ENCODE data around the gene PRSS21. TPM values are rescaled to one million over a fixed set of nuclear protein-coding genes. Genes with fewer than 3 reads are reported as not detected.

Gene PRSS21
- total RNA-seq, 1 donor from 2014 or later = not detected

DNA sequence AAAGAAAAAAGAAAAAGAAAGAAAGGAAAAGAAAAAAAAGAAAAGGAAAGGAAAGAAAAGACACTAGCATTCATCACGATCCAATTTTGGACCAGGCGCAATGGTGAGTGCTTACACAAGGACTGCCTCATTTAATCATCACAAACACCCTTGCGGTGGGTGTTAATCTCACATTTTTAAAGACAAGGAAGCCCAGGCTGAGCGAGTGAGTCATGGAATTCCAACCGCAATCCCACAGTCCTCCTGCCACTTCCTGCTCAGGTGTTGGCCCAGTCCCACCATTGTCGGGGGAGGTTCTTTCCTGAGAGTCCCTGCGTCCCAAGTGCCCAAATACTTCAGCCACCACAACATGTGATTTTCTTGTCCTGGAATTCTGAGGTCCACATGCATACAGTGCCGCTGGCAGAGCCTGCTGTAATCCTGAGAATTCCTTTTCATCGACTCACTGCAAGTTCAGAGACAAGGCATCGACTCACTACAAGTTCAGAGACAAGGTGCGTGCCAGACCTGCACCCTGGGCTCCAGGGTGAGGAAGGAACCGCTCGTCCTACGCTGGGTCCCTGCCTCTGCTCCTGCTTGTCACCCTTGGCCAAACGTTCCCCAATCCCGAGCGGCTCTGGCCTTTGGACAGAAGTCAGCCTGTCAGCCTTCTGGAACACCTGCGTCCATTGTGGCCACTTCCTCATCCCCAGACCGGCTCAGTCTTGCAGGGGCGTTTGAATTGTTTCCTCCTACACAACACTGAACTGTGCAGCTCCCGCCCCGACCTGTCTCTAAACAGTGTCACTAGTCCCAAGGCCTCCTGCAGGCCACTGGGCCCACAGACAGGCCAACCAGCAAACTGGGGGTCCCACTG, 18.8 kb downstream of the PRSS21 start:
- intact Hi-C loops (cut with DNase I) = no loop called here
- DNase-seq (ENCODE audit: low spot score) = no peak

DNA sequence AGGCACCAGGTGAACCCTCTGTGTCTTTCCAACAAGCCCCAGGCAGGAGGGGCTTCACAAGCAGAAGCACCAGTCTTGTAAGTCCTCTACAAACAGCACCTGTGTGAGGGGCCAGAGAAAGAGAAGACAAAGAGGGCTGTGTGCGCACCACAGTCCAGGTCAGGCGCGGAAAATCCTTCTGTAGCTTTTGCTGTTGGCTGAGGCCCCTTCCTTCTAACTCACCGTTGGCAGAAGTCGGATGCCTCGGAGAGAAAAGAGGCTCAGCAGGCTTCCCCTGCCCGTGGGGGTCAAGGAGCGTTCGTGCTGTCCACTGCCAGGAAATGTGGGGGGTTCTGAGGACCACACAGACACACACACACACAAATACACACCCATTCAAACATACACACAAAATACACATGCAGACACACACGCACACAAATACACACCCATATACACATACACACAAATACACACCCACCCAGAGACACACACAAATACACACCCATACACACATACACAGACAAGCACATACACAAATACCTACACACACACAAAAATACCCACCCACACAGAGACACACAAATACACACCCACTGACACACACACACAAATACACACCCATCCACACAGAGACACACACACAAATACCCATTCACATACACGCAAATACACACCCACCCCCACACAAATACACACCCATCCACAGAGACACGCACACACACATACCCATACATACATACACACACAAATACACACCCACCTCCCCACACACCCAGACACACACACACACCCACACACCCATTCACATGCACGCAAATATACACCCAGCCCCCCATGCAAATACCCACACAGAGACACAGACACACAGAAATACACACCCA, 19.8 kb downstream of the PRSS21 start:
- intact Hi-C loops (cut with DNase I) = no loop called here
- DNase-seq (ENCODE audit: low spot score) = no peak

DNA sequence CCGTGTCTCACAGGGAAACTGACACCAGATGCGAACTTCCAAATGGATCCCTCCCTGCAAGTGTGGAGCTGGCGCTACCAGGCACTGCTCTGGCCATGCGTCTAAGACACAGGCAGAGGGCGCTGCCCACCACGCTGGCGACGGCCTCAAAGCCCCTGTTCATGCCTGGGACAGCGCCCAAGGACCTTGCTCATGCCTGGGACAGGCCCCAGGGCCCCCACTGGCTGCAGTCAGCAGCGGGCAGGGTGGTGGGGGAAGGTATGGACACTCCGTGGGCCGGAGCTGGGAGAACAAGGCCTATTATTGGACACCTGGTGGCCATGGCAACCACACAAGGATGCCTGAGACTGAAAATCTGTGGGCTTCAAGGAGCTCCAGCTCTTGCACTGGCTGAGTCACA, 21.9 kb downstream of the PRSS21 start:
- intact Hi-C loops (cut with DNase I) = loop anchor here (1.0 kb wide), 1 partner anchor 29 kb away; no protein-coding TSS in a partner anchor
- no peak for DNase-seq (ENCODE audit: low spot score)

DNA sequence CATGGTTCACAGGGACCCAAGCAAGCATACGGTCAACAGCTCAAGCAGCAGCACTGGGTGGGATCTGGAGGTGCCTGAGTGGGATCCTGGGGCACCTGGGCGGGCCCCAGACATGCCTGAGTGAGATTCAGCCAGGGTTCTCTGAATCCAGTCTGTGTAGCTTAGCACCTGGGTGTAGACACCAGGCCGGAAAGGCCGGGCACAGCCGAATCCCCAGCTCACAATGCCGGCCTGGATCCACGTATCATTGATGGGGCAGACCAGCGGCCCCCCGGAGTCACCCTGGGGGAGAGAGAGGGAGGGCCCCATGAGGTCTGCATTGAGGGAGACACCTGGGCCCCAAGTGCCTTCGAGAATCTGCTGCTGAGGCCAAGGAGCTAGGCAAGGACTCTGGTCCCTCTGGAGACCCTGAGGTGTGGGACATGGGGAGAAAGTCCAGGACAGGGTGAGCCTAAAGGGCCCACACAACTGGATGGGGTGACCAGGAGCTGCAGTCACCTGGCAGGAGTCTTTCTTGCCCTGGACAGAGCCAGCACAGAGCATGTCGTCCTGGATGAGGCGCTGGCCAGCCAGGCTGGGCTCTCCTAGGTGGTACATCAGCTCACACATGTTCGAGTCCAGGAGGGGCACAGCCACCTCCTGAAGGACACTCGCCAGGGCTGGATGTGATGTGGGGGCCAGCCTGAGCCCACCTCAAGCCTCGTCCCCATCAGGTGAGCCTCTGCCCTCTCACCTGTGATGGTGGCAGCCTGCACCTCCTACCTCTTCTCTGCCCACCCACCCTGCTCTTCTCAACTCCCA, 22.8 kb downstream of the PRSS21 start:
- intact Hi-C loops (cut with DNase I) = loop anchor here (1.0 kb wide), 1 partner anchor 28 kb away; no protein-coding TSS in a partner anchor

DNA sequence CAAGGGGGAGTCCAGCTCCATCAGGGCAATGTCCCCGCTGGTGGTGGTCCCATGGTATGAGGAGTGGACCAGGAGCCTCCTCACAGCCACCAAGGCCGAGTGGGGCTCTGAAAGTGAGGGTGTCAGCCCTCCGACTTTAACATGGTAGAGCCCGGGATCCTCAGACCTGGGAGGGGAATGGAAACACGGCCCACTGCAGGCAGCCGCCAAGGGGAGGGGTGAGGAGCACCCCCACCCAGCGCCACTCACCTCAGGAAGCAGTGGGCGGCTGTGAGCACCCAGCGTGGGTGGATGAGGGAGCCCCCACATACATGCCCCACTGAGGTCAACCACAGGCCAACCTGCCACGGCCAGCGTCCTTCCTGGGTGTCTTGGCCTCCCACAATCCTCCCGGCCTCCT, 23.9 kb downstream of the PRSS21 start:
- DNase-seq (ENCODE audit: low spot score) = no peak
- intact Hi-C loops (cut with DNase I) = no loop called here

More for the DNA sequence above, 22.8 kb downstream of the PRSS21 start:
- no peak for DNase-seq (ENCODE audit: low spot score)

DNA sequence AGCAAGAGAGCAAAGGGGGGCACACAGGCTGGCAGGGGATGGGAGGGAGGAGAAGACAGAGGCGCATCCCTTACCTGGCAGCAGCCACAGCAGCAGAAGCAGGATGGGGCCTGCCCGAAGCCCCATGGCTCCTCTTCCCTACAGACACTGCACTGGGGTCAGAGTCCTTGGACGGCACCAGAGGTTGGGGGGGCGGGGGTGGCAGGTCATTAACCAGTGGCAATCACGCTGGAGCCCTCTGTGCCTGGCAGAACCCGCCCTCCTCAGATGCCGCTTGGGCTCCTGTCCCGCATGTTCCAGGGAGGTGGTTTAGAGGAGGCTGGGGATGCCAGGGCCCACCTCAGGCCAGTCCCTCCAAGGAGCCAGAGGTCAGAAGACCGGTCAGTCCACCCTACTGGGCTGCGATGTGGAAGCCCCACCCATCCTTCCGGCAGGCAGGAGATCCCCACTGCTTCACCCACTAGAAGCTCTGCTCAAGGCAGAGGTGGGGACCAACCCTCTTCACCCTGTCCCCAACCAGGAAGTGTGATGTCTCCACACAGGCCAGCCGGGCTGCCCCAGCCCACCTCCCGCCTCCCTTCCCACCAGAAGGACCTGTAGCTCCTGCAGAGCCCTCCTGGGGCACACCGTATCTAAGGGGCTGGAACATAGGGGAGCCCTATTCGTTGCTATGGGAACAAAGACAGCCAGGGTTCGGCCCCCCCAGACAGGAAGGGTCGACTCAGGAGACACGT, 24.7 kb downstream of the PRSS21 start:
- intact Hi-C loops (cut with DNase I) = no loop called here
- peak; percentile 46 for DNase-seq (ENCODE audit: low spot score)

DNA sequence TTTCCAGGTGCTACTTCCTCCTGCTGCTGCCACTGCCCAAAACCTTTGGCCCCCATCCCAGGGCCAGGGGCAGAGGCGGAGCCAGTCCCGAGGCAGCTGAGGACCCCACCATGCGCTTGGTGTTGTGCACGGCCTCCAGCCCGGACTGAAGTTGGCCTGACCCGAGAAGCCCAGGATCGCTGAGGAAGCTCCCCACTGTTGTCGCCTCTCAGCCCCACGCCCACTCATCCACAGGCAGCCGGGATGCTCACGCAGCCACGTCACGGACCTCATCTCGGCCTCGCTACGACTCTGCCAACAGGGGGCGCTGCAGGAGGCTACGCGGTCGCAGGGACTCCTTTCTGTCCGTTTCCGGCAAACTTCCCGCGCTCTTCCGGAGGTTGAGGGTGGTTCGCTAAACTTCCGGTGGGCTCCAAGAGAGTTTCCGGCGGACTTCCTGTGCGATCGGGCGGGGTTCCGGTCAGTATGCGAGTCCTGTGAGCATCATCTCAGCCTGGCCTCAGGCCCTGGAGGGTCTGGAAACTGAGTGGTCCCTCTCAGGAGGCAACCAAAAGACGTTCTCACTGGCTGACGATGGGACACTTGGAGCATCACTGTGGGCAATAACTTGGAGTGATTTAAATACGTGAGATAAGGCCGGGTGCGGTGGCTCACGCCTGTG, 25.4 kb downstream of the PRSS21 start:
- peak; percentile 75 for DNase-seq (ENCODE audit: low spot score)
- intact Hi-C loops (cut with DNase I) = no loop called here

DNA sequence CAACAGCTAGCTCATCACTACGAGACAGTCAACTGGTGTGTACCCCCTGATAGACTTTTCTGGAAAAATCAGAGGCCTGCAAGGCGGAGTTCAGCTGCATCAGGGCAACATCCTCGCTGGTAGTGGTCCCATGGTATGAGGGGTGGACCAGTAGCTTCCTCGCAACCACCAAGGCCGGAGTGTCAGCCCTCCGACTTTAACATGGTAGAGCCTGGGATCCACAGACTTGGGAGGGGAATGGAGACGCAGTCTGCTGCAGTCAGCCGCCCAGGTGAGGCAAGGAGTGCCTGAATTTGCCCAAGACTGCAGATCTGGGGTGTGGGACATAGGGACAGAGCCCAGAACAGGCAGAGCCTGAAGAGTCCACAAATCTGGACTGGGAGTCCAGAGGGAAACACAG, 26.5 kb downstream of the PRSS21 start:
- peak; percentile 33 for DNase-seq (ENCODE audit: low spot score)
- intact Hi-C loops (cut with DNase I) = no loop called here

DNA sequence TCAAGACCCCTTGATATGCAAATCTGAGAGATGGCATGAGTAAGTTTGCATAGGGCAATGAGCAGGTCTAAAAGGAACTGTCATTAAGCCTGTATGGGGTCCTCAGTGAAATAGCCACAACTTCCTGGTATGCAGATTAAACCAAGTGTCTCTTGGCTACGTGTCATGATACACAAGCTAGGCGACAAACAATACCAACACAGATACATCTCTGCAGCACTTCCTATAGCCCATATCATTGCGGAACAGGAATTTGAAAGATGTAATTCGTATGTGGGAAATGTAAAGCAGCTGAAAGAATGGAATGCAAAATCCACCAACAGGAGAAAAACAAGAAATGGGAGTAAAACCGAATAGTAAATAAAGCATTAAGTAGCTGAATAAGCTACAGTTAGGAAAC, 28.1 kb downstream of the PRSS21 start:
- DNase-seq (ENCODE audit: low spot score) = no peak
- intact Hi-C loops (cut with DNase I) = no loop called here

DNA sequence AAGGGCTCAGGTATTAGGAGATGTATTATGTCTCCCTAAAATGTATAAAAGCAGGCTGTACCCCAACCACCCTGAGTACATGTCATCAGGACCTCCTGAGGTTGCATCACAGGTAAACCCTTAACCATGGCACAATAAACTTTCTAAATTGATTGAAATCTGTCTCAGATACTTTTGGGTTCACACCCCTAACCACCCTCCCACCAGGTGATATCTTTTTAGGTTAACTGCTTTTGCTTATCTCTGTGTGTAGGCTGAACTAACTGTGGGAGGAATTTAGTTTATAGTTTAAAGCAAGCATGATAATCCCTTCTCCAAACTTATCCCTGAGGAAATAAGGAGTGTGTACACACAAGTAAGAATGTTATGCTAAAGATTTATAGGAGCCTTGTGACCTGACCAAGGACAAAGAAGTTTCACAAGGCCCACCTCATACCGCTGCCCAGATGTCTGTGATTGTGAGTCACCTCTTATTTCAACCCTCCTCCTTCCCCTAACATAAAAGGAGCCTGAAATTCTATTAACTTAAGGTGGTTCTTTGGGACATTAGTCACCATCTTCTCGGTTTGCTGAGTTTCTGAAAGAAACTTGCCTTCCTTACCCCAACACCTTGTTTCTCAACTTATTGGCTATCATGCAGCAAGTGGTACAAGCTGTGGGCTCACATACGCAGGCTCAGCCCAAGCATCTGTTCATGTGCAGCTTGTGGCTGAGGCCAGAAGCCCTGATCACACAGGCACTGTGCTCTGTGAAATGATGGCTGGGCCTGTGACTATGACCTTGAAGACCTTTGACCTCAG, 29.7 kb downstream of the PRSS21 start:
- intact Hi-C loops (cut with DNase I) = no loop called here
- no peak for DNase-seq (ENCODE audit: low spot score)

DNA sequence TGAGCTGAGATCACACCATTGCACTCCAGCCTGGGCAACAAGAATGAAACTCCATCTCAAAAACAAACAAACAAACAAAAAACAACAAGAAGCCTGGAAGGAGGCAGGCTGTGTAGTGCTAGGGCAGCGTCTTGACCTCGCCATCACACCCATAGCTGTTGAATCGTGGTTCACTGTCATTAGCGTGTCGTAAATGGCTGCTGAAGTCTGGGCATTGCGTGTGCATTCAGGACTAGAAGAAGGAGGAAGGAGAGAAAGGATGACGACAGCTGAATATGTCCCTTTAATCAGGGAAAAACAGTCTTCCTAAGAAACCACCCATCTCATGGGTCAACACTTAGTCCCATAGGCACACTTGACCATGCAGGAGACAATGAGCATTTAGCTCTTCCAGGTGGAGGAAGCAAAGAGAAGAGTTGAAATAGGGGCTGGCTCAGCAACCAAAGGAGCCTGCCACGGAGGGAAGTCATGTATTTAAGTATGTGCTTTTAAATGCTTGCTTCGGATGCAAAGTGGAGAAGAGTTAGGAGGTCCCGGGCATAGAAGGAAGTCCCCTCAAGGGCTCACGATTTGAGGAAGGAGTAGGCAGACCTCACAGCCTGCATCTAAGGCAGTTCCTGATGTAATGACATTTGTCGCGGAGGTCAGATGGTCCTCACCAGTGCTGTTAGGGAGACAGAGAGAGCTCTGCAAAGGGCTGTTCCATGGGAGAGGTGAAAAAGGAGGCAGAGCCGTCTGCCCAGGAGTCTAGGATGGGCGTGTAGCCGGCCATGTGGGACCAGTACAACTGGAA, 32.1 kb downstream of the PRSS21 start:
- peak; percentile 22 for DNase-seq (ENCODE audit: low spot score)

DNA sequence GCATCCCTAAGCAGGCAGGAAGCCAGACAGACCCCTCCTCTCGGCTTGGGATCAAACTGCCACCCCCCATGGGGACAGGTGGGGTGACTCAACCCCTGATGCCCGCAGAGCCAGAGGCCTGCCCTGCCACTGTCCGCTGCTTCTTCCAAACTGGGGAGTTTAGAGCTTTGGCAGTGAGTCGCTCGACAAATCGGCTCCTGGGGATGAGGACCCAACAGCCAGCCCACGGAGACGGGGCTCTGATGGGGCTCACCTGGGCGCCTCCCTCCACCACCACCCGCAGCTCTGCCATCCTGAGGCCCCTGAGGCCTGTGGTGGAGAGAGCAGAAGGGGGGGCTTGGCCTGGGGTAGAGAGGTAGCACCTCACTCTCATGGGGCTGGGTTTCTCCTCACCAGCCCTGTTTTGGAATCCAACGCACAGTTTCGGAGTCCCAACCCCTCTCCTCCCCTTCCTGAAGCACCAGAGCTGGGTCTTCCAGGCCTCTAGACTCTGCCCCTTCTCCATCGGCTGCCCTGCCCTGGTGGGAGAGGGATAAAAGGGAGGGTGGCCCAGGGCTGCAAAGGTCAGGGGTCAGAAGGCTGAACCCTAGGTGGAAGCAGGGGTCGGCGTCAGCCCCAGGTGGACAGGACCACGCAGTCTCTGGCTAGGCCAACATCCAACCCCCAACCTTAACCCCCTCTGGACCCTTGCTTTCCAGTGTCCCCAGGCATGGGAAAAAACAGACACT, 35.1 kb downstream of the PRSS21 start:
- peak; percentile 35 for DNase-seq (ENCODE audit: low spot score)
- intact Hi-C loops (cut with DNase I) = no loop called here

More for the DNA sequence above, 32.1 kb downstream of the PRSS21 start:
- intact Hi-C loops (cut with DNase I) = no loop called here

DNA sequence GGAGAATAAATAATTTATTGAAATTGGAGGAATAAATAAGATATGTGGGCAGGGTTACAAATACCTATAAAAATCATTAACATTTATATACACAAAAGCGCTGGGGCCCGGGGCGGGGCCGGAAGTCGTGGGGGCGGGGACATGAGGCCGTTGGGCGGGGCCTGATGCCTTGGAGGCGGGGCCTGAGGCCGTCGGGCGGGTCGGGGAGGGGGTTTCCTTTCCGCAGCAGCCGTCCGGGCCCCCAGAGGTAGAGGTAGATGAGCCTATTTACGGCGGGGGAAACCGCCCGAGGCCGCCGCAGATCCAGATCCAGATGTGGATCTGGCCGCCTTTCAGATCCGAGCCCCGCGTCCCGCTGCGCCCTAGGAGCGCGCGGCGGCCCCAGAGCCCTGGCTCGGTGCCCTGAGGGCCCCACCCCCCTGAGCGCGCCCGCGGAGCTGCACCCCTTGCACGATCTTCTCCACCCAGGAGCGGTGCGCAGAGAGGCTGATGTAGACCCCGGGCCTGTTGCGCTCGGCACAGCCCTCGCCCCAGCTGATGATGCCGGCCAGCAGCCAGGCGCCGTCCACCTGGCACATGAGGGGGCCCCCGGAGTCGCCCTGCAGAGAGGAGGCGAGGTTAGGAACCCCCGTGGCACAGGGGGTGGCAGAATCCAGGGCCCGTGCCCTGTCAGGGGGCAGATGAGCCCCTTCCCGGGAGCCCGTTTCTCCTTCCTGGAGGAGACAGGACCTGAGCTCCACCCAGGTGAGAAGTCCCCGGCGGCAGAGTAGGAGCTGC, 35.9 kb downstream of the PRSS21 start:
- peak; percentile 19 for DNase-seq (ENCODE audit: low spot score)
- intact Hi-C loops (cut with DNase I) = no loop called here

DNA sequence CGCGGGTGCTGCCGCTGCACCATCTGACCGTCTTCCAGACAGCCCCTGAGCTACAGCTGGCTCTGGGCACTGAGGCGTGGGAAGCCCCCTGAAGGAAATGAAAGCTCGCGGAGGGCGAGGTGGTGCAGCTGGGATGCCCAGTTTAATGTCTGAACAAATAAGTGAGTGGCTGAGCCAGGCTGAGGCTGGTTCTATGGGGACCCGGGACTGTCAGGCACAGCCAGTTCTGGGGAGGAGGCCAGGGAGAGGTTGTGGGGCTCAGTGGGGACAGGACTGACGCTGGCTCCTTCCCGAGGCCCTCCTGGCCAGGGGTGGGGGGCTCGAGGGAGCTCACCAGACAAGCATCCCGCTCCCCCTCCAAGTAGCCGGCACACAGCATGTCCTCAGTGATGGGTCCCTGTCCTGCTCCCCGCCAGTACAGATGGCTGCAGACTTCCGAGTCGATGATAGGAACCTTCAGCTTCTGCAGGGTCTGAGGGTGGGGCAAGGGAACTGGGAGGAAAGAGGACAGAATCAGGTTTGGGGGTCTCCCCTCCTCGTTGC, 36.6 kb downstream of the PRSS21 start:
- intact Hi-C loops (cut with DNase I) = no loop called here
- peak; percentile 51 for DNase-seq (ENCODE audit: low spot score)

DNA sequence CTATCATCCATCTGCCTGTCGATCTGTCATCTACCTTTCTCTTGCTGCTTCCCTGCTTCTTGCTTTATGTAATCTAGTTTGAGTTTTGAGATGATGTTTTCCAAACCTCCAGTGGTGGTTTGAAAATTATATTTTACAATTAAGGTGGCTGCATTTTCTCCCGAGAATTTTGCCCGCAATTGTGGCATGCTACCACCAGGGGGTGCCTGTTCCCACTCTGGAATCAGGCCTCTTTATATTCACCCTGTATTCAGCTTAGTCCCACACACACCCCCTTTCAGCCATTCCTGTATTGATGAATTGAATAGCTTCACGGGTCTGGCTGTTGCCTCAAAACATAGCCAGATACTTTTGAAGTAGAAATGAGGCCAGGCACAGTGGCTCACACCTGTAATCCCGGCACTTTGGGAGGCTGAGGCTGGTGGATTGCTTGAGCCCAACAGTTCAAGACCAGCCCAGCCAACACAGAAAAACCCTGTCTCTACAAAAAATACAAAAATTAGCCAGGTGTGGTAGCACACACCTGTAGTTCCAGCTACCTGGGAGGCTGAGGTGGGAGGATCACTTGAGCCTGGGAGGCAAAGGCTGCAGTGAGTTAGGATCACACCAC, 37.8 kb downstream of the PRSS21 start:
- intact Hi-C loops (cut with DNase I) = no loop called here
- peak; percentile 4 for DNase-seq (ENCODE audit: low spot score)
